8988T (cell line): ENCODE measurements around the gene DACT3.
"Not testable (repeated sequence)": the region's sequence is repeated elsewhere in the genome, so short reads cannot be mapped to it uniquely, and the experiment has no call there.

Experiments used
- DNase-seq: peaks from one replicate; pipeline ENCODE4 v3.0.0; 2011

DACT3 gene

GRCh38 chr19:46631481-46631880 is 29.5 kb downstream of the DACT3 start:
- no peak for DNase-seq

GRCh38 chr19:46630586-46631205 is 30.3 kb downstream of the DACT3 start:
- DNase-seq, result no peak

- DNase-seq, result no peak
These were observed 31.4 kb downstream of the DACT3 start for GRCh38 chr19:46629546-46630025.

- not testable (repeated sequence) for DNase-seq
These were observed 32.0 kb downstream of the DACT3 start for GRCh38 chr19:46628970-46629369.

DNA sequence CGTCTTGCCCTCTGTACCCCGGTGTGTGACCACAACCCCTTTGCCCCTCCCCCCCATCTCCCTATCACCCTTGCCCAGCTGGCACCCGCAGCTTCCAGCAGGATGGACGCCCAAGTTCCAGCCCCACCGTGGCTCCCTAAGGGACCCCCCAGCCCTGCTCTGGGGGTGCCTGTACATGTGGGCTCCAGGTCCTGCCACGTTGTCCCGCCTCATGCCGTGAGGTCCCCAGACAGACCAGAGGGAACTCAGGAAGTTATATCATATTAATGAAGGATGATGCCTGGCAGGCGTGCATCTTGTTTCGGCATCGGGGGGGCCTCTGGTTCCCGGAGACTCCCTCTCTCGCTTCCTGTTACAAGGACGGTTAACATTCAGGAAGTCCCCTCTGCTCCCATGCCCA is 34.5 kb downstream of the DACT3 start:
- no peak for DNase-seq

DNA sequence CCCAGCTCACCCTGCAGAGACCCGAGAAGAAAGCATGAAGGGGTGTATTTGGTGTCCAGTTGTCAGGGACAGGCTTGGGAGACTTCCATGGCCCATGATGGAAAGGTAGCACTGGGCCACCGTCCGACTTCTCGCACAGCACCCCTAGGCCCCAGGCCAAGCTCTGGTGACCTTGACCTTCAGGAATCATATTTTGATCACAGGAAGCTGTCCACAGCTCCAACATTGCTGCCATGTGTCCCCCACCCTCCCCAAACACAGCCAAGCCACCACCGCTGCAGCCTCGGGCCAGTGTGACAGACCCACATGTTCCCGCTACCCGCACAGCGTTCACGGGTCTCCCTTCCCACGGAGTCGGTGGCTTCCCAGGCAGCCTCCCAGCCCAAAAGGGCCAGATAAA is 35.3 kb downstream of the DACT3 start:
- no peak for DNase-seq

DNA sequence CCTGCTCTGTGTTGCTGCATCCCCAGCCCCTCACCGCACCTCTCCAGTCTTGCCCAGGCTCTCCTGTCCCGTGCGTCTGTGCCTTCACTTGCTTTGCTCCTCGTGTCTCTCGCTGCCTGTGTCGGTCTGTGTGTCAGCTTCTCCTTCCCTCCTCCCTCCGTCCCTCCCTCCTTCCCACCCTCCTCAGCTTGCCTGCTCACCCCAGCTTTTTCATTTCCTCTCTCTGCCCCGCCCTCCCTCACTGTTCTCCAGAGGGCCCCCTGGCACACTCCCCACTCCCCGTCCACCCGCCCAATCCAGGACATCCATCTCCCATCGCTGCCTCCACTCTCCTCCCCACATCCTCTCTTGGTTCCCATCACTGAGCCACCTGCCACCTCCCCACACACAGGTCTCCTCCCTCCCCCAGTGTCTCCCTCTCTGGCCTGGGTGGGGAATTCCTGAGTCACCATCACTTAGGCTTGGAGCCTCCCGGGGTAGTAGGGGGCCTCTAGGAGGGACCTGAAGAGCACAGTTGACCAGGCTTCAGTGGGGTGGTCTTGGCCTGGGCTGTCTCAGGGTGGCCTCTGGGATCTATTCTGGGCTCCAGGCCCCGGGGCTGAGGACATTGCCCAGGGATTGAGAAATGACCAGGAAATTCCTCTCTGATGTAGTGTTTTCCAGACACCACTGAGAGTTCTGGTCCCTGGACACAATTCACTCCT is 35.9 kb downstream of the DACT3 start, which contains the start of gene PTGIR:
Gene PTGIR, minus strand, starts transcription at position 132 of the 704 bp plus-strand sequence. CDS start 864 bp downstream, outside the sequence.
- DNase-seq, result peak; percentile 64

- DNase-seq, result no peak
These were observed 37.0 kb downstream of the DACT3 start for GRCh38 chr19:46623915-46624502.

DNA sequence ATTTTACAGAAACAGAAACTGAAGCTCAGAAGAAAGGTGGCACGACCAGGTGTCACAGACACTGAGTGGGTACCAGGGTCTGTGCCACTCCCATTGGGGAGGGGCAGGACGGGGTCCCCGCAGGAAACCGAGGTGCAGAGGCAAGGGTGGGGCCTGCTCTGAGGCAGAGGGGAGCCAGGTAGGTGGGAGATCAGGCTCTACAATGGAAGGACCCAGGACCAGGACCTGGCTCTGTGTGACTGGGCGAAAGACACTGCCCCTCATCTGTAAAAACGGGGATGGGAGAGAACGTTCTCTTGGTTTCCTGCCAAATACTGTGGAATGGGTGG is 38.9 kb downstream of the DACT3 start:
- DNase-seq, result no peak

DNA sequence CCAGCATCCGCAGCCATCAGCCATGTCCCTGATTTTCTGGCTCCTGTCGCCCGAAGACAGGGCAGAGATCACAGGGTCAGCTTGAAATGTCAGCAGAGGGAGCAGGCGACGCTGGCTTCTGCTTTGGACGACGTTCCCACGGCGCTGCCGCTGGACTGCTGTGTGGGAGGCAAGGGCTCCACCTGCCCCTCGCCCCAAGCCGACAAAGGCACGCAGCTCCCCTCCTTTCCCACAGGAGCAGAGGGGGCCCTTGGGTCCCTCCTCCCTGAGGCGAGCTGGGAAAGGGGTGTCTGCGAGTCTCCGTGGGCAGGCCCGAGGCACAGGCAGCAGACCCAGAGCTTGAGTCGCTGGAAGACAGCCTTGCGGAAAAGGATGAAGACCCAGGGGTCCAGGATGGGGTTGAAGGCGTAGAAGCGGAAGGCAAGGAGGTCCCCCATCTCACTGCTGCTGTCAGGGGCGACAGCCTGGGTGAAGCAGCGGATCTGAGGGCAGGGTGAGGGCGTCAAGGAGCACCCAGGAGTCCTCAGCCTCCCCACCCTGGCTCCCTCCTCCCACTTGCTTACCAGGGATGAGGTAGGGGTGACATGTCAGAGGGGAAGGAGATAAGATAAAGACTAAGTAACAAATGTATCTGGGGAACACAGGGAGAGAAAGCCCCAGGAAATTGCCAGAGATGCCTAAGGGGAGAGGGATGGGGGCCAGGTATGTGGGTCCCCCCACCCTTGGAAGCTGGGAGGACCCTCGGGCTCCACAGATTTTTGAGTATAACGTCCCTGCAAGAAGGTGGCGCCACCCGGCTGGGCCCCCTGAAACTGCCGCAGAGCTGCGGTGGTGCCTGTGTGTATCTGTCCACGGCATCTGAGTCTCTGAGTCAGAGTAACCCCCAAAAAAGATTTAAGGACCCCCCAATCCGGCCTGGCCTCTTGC is 39.5 kb downstream of the DACT3 start:
- no peak for DNase-seq

DNA sequence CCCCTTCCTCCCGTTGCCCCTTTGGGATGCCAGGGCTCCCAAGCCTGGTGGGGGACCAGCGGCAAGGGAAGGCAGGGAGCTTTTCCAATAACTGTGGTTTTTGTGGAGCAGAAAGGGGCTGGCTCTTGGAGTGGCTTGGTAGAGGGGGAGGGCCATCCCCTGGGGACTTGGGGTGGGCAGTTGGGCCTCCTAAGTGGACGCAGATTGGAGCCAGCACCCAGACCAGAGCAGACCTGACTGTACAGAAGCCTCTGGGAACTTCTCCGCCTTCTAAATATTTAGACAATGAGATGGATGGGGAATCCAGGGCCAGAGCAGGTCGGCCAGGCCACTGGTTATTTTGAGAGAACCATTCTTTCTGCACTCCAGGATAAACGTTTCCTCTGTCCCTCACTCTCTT is 40.3 kb downstream of the DACT3 start:
- no peak for DNase-seq

DNA sequence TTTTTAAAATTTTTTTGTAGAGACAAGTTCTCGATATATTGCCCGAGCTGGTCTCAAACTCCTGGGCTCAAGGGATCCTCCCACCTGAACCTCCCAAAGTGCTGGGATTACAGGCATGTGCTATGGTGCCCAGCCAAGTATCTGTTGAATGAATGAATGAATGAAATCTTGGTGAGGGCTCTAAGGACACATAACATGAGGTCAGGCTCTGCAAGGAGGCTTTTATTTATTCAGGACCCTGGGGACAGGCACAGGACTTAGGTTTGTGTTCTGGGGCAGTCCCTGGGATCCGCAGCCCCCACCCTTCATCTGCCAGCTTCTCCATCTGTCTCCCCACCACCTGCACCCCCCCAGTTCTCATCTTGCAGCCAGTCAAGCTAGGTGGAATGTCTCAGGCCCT is 40.7 kb downstream of the DACT3 start:
- no peak for DNase-seq

DNA sequence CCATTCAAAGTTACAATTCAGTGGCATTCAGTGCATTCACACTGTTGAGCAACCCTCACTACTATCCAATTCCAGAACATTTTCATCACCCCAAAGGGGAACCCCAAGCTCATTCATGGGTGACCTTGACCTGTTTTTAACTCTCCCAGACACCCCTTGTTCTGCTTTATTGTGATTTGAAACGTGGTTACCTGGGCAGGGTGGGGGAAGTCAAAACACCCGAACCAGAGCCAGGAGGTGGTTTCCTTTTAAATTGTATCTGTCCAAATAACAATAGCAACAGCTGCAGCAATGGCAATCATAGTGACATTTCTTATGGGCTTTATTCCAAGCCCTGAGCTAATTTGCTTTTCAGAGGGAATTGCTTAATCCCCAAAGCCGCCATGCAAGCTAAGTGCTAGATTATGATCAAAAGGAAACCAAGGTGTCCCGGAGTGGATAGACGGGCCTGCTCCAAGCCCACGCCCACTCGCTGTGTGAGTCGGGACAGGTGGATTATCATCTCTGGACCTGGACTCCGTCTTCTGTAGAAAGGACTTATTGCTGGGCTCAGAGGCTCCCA is 42.2 kb downstream of the DACT3 start:
- DNase-seq, result no peak

GRCh38 chr19:46617601-46618000 is 43.4 kb downstream of the DACT3 start:
- no peak for DNase-seq

DNA sequence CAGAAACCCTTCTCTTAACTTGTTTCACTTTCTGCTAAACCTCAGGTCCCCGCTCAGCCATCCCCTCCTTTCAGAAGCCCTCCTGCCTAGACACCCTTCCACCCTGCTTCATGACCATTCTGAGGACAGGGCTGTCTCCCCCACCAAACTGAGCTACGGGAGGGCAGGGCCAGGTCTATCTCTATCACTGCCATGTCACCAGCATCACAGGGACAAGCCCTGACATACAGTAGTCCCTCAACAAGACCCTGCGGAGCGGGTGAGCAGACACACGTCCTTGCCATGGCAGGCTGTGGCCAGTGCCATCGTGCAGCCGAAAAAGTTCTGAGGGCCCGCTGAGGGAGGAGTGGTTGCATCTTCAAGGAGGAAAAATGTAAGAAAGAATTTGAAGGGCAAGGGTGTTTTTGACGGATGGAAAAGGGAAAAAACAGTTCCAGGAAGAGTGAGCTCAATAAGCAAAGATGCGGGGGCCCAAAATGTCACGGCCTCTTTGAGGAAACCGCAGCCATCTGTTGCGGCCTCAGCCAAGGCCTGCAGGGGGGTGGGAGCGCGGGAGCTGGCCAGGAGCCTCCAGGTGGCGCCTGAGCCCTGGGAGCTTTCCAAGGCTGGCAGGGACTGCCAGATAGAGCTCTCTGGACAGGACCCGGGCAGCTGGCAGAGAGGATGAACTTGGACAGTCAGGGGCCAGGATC is 44.2 kb downstream of the DACT3 start:
- peak; percentile 82 for DNase-seq

GRCh38 chr19:46615966-46616365 is 45.0 kb downstream of the DACT3 start:
- no peak for DNase-seq

DNA sequence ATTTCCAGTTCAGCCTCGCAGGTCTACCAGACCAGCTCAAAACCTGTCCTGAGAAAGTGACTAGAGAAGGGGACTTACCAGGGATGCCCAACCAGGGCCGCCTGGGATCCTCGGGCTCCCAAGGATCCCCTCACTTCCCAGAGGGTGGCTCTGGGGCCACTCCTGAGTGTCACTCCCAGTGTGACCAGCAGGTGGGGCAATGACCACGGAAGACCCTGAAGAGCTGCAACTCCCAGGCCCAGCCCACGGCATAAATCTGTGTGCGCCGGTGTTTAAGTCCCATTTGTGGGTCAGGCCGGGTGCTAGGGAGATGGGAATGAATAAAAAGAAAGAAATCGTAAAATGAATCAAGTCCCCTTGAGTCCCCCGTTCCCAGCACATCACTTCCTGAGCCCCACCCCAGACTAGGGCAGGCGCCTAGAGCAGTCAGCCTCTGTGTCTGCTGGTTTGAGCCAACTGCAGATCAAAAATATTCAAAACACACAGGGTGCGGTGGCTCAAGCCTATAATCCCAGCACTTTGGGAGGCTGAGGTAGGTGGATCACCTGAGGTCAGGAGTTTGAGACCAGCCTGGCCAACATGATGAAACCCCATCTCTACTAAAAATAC is 46.8 kb downstream of the DACT3 start:
- DNase-seq, result peak; percentile 77

GRCh38 chr19:46613525-46613924 is 47.5 kb downstream of the DACT3 start:
- DNase-seq, result no peak

DNA sequence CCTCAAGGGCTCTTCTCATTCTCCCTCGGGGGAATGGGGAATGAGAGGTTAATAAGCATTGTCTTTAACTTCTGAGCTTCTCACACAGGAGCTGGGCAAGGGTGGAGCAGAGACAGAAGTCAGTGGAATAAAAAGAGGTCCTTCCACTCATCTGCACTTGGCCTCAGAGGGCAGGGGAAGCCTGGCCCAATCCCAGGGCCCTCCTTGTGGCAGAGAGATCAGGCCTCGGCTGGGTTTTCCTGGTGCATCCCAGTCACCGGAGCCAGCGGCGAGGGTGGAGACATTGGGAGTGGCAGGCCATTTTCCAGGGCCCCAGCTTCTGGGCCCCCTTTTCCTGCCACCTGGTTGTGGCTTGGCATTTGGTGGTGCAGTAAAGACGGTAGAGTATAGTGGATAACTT is 49.2 kb downstream of the DACT3 start:
- DNase-seq, result no peak

DNA sequence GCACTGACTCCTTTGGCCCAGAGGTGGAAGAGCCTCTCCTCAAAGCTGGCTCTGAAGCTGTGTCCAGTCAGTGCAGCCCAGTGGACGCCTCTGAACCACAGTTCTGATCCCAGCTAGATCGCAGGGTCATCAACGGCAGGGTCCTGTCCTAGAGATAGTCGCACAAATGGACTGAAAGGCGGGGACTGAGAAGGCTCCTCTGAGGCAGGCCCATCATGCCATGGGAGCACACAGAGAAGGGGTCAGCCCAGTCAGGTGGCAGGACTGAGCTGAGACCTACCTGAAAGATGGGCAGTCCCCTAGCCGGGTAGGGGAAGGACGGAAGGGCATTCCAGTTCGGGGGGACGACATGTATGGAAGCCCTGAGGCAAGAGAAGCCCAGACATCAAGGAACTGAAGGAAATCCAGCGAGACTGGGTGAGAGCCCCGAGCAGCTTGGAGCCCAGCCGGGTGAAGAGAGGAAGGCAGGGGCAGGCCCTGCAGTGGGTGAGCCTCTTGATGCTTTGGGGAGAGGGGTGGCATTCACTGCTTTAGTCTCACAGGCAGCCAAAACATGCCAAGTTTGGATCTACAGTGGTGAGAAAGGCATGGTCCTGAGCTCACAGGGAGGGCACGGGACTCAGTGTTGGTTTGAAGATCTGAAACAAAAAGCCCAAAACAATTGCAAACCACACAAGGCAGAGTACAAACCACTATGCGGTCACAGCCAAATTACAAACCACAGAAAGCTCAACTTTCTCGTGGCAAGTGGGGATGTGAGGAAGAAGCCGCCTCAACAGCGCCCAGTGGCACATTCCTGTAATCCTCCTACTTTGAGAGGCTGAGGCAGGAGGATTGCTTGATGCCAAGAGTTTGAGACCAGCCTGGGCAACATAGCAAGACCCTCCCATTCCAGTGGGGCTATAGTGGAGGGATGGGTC is 49.9 kb downstream of the DACT3 start:
- DNase-seq, result no peak

DNA sequence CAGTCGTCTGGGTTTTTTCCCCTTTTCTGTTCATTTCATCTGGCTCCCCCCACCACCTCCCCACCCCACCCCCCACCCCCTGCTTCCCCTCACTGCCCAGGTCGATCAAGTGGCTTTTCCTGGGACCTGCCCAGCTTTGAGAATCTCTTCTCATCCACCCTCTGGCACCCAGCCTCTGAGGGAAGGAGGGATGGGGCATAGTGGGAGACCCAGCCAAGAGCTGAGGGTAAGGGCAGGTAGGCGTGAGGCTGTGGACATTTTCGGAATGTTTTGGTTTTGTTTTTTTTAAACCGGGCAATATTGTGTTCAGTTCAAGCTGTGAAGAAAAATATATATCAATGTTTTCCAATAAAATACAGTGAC is 50.6 kb downstream of the DACT3 start:
- no peak for DNase-seq
